Gastroesophageal sphincter (tissue), 3 donors: ENCODE results near the gene AXDND1.

Experiments
- CTCF ChIP-seq, 4 experiments: fragments of 200-600 bp in 2 of 4; fragments of 450-650 bp in 2 of 4; sonication (generic) in 1 of 4; IDR thresholded peaks; one replicate each; pipeline ENCODE4 v1.5.1; 2017 to 2019; ENCODE audit warnings: antibody characterized with exemption in 4 of 4, mild to moderate bottlenecking in 2 of 4, moderate library complexity in 2 of 4
- POLR2A ChIP-seq, 2 donors: fragments of 450-650 bp; IDR thresholded peaks; one replicate each; pipeline ENCODE4 v1.6.1; 2017; ENCODE audit warnings: antibody characterized with exemption in 2 of 2, mild to moderate bottlenecking in 2 of 2, moderate library complexity in 1 of 2

DNA sequence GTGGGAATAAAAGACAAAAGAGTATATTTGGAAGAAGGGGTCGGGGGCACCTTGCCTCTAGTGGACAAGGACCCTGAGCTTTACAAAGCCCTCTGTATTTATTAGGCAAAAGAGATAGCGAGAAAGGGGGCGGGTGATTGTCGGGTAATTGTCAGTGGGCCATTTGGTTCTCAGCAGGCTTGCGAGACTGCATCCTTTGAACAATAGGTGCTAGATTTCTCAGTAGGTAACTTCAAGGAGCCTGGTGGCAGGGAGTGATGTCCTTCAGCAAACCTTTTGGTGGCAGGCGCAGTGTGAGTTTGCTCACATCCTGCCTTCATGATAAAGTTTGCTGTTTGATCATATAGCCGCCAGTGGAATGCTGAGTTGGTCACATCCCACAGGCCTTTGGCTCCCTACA lies 71.4 kb downstream of the AXDND1 start:
- TF ChIP-seq CTCF (IDR thresholded peaks at IDR 0.05) (no peak), POLR2A (IDR thresholded peaks at IDR 0.05) (no peak)
